D721Med (cell line): ENCODE results near the gene TUBA4A.
"Not testable (repeated sequence)": the region's sequence is repeated elsewhere in the genome, so short reads cannot be mapped to it uniquely, and the experiment has no call there.

Source experiments
- DNase-seq: peaks from one replicate; pipeline ENCODE4 v3.0.0; 2011; ENCODE audit warnings: low spot score; ENCODE audit not compliant: insufficient read length
- FAIRE-seq: peaks from 2 replicates; lab custom pipeline; 2011; peaks lifted over from hg19 to GRCh38; lab: Jason Lieb, UNC
- TF ChIP-seq, protein P1 (sequence below): IDR thresholded peaks from 2 replicates; pipeline ENCODE4 v1.5.1; 2012; ENCODE audit warnings: mild to moderate bottlenecking, control low read depth; ENCODE audit not compliant: insufficient read depth; ENCODE audit errors: missing control alignments

TUBA4A gene

DNA sequence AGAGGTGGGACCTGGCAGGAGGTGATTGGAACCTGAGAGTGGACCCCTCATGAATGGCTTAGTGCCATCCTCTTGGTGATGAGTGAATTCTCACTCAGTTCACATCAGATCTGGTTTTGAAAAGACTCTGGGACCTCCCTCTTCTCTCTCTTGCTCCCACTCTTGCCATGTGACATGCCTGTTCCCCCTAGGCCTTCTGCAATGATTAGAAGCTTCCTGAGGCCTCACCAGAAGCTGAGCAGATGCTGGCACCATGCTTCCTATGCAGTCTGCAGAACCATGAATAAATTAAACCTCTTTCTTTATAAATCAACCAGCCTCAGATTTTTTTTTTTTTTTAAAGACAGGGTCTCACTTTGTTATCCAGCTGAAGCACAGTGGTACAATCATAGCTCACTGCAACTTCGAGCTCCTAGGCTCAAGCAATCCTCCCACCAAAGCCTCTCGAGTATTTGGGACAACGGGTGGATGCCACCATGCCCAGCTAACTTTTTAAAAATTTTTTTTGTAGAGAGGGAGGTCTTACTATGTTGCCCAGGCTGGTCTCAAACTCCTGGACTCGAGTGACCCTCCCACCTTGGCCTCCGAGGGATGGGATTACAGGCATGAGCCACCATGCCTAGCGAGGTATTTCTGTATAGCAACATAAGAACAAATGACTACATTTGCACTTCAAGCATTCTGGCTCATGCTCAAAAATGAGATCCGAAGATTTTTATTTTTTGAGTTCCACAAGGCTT is 49.1 kb downstream of the TUBA4A start:
- FAIRE-seq (no peak), DNase-seq (no peak)
- TF ChIP-seq, protein P1, sequence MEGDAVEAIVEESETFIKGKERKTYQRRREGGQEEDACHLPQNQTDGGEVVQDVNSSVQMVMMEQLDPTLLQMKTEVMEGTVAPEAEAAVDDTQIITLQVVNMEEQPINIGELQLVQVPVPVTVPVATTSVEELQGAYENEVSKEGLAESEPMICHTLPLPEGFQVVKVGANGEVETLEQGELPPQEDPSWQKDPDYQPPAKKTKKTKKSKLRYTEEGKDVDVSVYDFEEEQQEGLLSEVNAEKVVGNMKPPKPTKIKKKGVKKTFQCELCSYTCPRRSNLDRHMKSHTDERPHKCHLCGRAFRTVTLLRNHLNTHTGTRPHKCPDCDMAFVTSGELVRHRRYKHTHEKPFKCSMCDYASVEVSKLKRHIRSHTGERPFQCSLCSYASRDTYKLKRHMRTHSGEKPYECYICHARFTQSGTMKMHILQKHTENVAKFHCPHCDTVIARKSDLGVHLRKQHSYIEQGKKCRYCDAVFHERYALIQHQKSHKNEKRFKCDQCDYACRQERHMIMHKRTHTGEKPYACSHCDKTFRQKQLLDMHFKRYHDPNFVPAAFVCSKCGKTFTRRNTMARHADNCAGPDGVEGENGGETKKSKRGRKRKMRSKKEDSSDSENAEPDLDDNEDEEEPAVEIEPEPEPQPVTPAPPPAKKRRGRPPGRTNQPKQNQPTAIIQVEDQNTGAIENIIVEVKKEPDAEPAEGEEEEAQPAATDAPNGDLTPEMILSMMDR = no peak

DNA sequence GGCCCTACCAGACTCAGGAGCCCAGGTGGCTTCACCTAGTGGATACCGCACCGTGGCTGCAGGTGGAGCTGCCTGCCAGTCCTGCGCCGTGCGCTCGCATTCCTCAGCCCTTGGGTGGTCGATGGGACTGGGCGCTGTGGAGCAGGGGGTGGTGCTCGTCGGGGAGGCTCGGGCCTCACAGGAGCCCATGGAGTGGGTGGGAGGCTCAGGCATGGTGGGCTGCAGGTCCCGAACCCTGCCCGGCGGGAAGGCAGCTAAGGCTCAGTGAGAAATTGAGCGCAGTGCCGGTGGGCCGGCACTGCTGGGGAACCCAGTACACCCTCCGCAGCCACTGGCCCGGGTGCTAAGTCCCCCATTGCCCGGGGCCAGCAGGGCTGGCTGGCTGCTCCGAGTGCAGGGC is 52.4 kb downstream of the TUBA4A start:
- not testable (repeated sequence) for DNase-seq, FAIRE-seq

DNA sequence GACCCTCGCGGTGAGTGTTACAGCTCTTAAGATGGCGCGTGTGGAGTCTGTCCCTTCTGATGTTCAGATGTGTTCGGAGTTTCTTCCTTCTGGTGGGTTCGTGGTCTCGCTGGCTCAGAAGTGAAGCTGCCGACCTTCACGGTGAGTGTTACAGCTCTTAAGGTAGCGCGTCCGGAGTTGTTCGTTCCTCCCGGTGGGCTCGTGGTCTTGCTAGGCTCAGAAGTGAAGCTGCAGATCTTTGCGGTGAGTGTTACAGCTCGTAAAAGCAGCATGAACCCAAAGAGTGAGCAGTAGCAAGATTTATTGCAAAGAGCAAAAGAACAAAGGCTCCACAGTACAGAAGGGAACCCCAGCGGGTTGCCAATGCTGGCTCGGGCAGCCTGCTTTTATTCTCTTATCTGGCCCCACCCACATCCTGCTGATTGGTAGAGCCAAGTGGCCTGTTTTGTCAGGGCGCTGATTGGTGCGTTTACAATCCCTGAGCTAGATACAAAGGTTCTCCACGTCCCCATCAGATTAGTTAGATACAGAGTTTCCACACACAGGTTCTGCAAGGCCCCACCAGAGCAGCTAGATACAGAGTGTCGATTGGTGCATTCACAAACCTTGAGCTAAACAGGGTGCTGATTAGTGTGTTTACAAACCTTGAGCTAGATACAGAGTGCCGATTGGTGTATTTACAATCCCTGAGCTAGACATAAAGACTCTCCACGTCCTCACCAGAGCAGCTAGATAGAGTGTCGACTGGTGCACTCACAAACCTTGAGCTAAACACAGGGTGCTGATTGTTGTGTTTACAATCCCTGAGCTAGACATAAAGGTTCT is 53.0 kb downstream of the TUBA4A start:
- not testable (repeated sequence) for DNase-seq, FAIRE-seq
